Tibial nerve (tissue), 4 donors: ENCODE results near the gene VPS13D. TPM values are rescaled to one million over a fixed set of nuclear protein-coding genes. Genes with fewer than 3 reads are reported as not detected.

Experiments used
- DNase-seq, 2 donors: peaks; one replicate each; pipeline ENCODE4 v3.0.0-alpha.2; 2019; ENCODE audit warnings: low spot score in 2 of 2
- H3K27ac ChIP-seq, 4 donors: fragments of 200-600 bp; sonication (generic) in 3 of 4; one replicate each; pipeline ENCODE4 v1.5.1; 2017 to 2019; ENCODE audit warnings: mild to moderate bottlenecking in 1 of 4
- H3K27me3 ChIP-seq, 2 donors: fragments of 200-600 bp; sonication (generic) in 1 of 2; one replicate each; pipeline versions ENCODE4 v1.5.1 to v1.6.0; 2017 to 2019
- H3K36me3 ChIP-seq, 3 donors: fragments of 200-600 bp; sonication (generic); one replicate each; pipeline ENCODE4 v1.5.1; 2018 to 2019
- H3K4me1 ChIP-seq, 4 donors: fragments of 200-600 bp; sonication (generic) in 3 of 4; one replicate each; pipeline ENCODE4 v1.5.1; 2017 to 2019
- H3K4me3 ChIP-seq, 4 donors: fragments of 200-600 bp; sonication (generic) in 3 of 4; one replicate each; pipeline ENCODE4 v1.5.1; 2017 to 2019; ENCODE audit warnings: mild to moderate bottlenecking in 1 of 4, moderate library complexity in 1 of 4
- H3K9me3 ChIP-seq, 4 donors: fragments of 200-600 bp; sonication (generic) in 3 of 4; one replicate each; pipeline ENCODE4 v1.5.1; 2017 to 2019
- EP300 ChIP-seq, 2 donors: sonication (generic); formaldehyde crosslinking; IDR thresholded peaks; one replicate each; pipeline ENCODE4 v1.6.1; 2017; ENCODE audit warnings: antibody characterized with exemption in 2 of 2, mild to moderate bottlenecking in 1 of 2
- POLR2A ChIP-seq, 2 donors: fragments of 450-650 bp; IDR thresholded peaks; one replicate each; pipeline ENCODE4 v1.6.1; 2017; ENCODE audit warnings: antibody characterized with exemption in 2 of 2, mild to moderate bottlenecking in 2 of 2, moderate library complexity in 2 of 2
- WGBS, 2 donors: methylation state at CpG; one replicate each; pipeline ENCODE4 v1.1.5; 2018; 5-methylcytosine and 5-hydroxymethylcytosine counted together
- total RNA-seq, 4 donors: library from RNA; depleted of rRNA; stranded (reverse); fragments of >200 nt; gene quantifications; one replicate each; pipeline ENCODE4 v1.1.0, GENCODE V29; 2016
- TF ChIP-seq, protein P1 (sequence below), 5 experiments: fragments of 200-600 bp in 3 of 5; fragments of 450-650 bp in 2 of 5; sonication (generic) in 3 of 5; IDR thresholded peaks; one replicate each; pipeline ENCODE4 v1.5.1; 2016 to 2019; ENCODE audit warnings: antibody characterized with exemption in 5 of 5, mild to moderate bottlenecking in 3 of 5, moderate library complexity in 2 of 5

VPS13D gene
- total RNA-seq, 4 donors from 2014 or later = 99.2 to 132 (median 110) TPM

GRCh38 chr1:12549460-12550349 lies 319.9 kb downstream of the VPS13D start:
- Histone ChIP-seq H3K4me1 (peaks cover 0 to 79% (median 41%) of the 10 kb centered on the region in 4 donors), H3K4me3 (peak overlapping the region in 1 of 4 donors; percentile 8), H3K9me3 (no peaks in the 10 kb centered on the region), H3K27me3 (no peaks in the 10 kb centered on the region), H3K36me3 (no peaks in the 10 kb centered on the region), H3K27ac (peak overlapping the region; percentile 73 to 90 (median 86))
- TF ChIP-seq EP300 (IDR thresholded peaks at IDR 0.05) = peak; percentile 71 to 88
- peak in 1 of 2 donors; percentile 9 for TF ChIP-seq POLR2A (IDR thresholded peaks at IDR 0.05)
- TF ChIP-seq, protein P1, sequence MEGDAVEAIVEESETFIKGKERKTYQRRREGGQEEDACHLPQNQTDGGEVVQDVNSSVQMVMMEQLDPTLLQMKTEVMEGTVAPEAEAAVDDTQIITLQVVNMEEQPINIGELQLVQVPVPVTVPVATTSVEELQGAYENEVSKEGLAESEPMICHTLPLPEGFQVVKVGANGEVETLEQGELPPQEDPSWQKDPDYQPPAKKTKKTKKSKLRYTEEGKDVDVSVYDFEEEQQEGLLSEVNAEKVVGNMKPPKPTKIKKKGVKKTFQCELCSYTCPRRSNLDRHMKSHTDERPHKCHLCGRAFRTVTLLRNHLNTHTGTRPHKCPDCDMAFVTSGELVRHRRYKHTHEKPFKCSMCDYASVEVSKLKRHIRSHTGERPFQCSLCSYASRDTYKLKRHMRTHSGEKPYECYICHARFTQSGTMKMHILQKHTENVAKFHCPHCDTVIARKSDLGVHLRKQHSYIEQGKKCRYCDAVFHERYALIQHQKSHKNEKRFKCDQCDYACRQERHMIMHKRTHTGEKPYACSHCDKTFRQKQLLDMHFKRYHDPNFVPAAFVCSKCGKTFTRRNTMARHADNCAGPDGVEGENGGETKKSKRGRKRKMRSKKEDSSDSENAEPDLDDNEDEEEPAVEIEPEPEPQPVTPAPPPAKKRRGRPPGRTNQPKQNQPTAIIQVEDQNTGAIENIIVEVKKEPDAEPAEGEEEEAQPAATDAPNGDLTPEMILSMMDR (IDR thresholded peaks at IDR 0.05) = no peak
- peak; percentile 86 to 93 for DNase-seq
- 38 to 41% methylated on average over 31 of the region's 31 CpGs for WGBS, 2 donors

DNA sequence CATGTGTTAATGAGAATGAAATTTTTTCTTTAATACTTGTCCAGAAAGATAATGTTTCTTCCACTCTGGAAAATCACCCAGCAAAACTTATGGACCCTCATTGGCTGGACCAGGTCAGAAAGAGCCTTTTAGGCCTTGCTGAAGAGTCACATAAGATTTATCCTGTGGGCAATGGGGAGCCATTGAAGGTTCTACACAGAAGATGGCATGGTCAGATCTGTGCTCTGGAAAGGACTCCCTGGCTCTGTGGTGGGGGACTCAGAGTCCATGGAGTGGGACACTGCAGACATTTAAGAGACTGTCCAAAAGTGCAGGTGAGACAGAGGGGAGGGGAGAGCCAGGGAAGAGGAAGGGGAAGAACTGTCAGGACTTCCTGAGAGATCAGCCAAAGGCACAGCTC lies 321.8 kb downstream of the VPS13D start:
- Histone ChIP-seq H3K4me3 (no peak overlapping the region), H3K27ac (peak overlapping the region; percentile 78 to 95 (median 86)), H3K4me1 (peaks cover 0 to 93% (median 54%) of the 10 kb centered on the region in 4 donors), H3K36me3 (no peaks in the 10 kb centered on the region), H3K27me3 (no peaks in the 10 kb centered on the region), H3K9me3 (no peaks in the 10 kb centered on the region)
- TF ChIP-seq, protein P1 (IDR thresholded peaks at IDR 0.05) = no peak
- TF ChIP-seq POLR2A (IDR thresholded peaks at IDR 0.05) = no peak
- TF ChIP-seq EP300 (IDR thresholded peaks at IDR 0.05) = no peak
- no peak for DNase-seq

DNA sequence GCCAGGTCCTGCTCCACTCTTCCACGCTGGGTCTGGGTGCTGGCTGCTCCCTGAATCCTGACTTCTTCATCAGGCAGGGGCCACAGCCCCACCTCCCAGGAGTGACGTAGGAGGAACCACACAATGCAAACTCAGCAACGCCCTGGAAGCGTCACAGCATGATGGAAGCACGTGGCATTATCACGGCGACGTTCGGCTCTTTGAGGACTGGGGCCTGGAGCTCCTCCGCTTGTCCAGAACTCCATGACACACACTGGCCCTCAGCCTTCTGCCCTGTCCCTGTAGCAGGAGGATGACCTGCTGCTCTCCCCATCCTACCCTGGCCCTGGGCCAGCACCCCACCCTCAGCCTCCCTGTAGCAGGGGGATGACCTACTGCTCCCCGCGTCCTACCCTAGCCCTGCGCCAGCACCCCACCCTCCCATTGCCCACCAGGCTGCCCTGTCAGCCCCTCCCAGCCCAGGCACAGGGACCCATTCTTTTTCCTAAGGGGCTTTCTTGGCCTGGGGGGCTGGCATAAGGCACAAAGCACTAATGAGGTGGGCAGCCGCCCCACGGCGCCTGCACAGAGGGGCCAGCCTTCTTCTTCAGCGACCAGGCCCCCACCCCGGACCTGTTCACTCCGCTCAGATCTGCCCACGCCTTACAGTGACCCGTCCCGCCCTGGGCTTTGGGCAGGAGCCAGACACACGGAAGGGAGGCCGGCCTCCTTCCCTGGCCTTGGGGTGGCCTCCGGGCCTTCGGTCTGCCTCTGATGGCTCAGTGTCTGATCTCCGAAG lies 322.5 kb downstream of the VPS13D start:
- H3K4me3 ChIP-seq = no peak overlapping the region
- no peaks in the 10 kb centered on the region for H3K9me3 ChIP-seq
- no peaks in the 10 kb centered on the region for H3K27me3 ChIP-seq
- TF ChIP-seq EP300 (IDR thresholded peaks at IDR 0.05) = no peak
- TF ChIP-seq, protein P1 (IDR thresholded peaks at IDR 0.05) = no peak
- TF ChIP-seq POLR2A (IDR thresholded peaks at IDR 0.05) = no peak
- H3K27ac ChIP-seq = peak overlapping the region; percentile 78 to 95 (median 86)
- H3K36me3 ChIP-seq = no peaks in the 10 kb centered on the region
- 57 to 66% methylated on average over 19 to 20 of the region's 27 CpGs for WGBS, 2 donors
- H3K4me1 ChIP-seq = peaks cover 0 to 93% (median 56%) of the 10 kb centered on the region in 4 donors
- DNase-seq = no peak

GRCh38 chr1:12552951-12553921 lies 323.4 kb downstream of the VPS13D start:
- Histone ChIP-seq H3K4me1 (peaks cover 0 to 93% (median 55%) of the 10 kb centered on the region in 4 donors), H3K27ac (peak overlapping the region; percentile 78 to 95 (median 86)), H3K4me3 (no peak overlapping the region), H3K36me3 (no peaks in the 10 kb centered on the region), H3K9me3 (no peaks in the 10 kb centered on the region), H3K27me3 (no peaks in the 10 kb centered on the region)
- no peak for DNase-seq
- TF ChIP-seq POLR2A (IDR thresholded peaks at IDR 0.05) (no peak), EP300 (IDR thresholded peaks at IDR 0.05) (no peak)
- TF ChIP-seq, protein P1 (IDR thresholded peaks at IDR 0.05) = no peak
- 49% methylated on average over 12 to 16 of the region's 16 CpGs for WGBS, 2 donors
